ENCODE data around the gene ZNF423.

Gene ZNF423

GRCh38 chr16:49599704-49600103 lies 256.2 kb downstream of the ZNF423 start:
- DNase-seq (ENCODE audit: extremely low read depth, insufficient read length) = no peak
- H3K36me3 ChIP-seq (ENCODE audit: control insufficient read depth, insufficient read depth, low read length) = no peaks in the 10 kb centered on the region
- no peaks in the 10 kb centered on the region for H3K27me3 ChIP-seq (replicated peaks; ENCODE audit: control insufficient read depth, insufficient read depth, low read length)
- no peak overlapping the region for H3K4me3 ChIP-seq (replicated peaks; ENCODE audit: low read depth, low read length)
- TF ChIP-seq, protein P1, sequence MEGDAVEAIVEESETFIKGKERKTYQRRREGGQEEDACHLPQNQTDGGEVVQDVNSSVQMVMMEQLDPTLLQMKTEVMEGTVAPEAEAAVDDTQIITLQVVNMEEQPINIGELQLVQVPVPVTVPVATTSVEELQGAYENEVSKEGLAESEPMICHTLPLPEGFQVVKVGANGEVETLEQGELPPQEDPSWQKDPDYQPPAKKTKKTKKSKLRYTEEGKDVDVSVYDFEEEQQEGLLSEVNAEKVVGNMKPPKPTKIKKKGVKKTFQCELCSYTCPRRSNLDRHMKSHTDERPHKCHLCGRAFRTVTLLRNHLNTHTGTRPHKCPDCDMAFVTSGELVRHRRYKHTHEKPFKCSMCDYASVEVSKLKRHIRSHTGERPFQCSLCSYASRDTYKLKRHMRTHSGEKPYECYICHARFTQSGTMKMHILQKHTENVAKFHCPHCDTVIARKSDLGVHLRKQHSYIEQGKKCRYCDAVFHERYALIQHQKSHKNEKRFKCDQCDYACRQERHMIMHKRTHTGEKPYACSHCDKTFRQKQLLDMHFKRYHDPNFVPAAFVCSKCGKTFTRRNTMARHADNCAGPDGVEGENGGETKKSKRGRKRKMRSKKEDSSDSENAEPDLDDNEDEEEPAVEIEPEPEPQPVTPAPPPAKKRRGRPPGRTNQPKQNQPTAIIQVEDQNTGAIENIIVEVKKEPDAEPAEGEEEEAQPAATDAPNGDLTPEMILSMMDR (IDR thresholded peaks at IDR 0.05; ENCODE audit: insufficient read depth, low read length, poor library complexity, severe bottlenecking) = no peak

DNA sequence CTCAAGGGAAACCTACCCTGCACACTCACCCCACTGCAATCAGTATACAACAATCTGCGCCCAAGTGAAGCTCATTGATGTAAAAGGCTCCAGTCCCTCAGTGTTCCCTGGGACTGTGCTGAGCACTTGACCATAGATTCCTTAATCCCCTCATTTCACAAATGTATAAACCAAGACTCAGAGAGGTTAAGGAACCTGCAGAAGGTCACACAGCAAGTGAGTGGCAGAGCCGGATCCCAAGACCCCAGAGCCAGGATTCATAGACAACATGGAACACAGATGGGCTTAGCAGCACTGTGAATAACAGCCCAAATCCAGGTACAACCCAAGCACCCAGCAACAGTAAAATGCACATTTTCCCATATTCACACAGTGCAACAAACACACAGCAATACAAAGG lies 256.6 kb downstream of the ZNF423 start:
- no peak for DNase-seq (ENCODE audit: extremely low read depth, insufficient read length)
- Histone ChIP-seq H3K4me3 (replicated peaks; ENCODE audit: low read depth, low read length) (no peak overlapping the region), H3K36me3 (ENCODE audit: control insufficient read depth, insufficient read depth, low read length) (no peaks in the 10 kb centered on the region), H3K27me3 (replicated peaks; ENCODE audit: control insufficient read depth, insufficient read depth, low read length) (no peaks in the 10 kb centered on the region)
- TF ChIP-seq, protein P1 (IDR thresholded peaks at IDR 0.05; ENCODE audit: insufficient read depth, low read length, poor library complexity, severe bottlenecking) = no peak

DNA sequence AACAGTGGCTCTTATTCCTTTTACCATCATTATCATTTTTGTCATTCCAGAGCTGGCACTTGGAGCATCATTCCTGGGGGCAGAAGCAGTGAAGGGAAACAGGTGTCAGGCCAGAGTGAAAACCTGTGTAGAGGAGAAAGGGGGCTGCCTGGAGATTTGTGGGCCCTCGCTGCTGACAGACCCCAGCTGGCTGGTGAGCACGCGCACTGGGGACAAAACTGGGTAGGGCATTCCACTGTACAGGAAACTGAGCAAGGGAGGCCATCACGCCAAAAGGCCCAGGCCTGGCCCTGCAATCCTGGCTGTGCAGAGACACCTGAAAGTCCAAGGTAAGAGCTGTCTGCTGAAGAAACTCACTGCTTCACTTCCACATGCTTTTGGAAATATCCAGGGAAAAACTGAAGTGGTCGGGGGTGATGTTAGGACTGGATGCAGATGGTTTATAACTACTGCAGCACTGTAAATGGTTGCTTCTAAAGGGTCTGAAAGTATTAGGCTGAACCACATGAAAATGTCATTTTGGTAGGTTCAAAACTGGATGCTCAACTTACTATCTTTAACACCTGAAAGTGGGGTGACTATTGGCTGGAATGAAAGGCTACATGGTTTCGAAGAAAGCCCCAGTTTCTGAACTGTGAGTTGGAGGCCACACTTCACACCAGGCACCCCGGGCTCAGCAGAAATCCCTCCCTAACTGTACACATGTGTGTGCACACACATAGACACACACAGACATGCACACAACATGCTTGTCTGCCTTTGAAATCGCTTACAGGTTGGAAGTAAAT lies 257.3 kb downstream of the ZNF423 start:
- H3K27me3 ChIP-seq (replicated peaks; ENCODE audit: control insufficient read depth, insufficient read depth, low read length) = no peaks in the 10 kb centered on the region
- no peak overlapping the region for H3K4me3 ChIP-seq (replicated peaks; ENCODE audit: low read depth, low read length)
- no peaks in the 10 kb centered on the region for H3K36me3 ChIP-seq (ENCODE audit: control insufficient read depth, insufficient read depth, low read length)
- peak; percentile 40 for DNase-seq (ENCODE audit: extremely low read depth, insufficient read length)
- TF ChIP-seq, protein P1 (IDR thresholded peaks at IDR 0.05; ENCODE audit: insufficient read depth, low read length, poor library complexity, severe bottlenecking) = no peak

- DNase-seq (ENCODE audit: extremely low read depth, insufficient read length) = no peak
- Histone ChIP-seq H3K27me3 (replicated peaks; ENCODE audit: control insufficient read depth, insufficient read depth, low read length) (no peaks in the 10 kb centered on the region), H3K4me3 (replicated peaks; ENCODE audit: low read depth, low read length) (no peak overlapping the region), H3K36me3 (ENCODE audit: control insufficient read depth, insufficient read depth, low read length) (no peaks in the 10 kb centered on the region)
- TF ChIP-seq, protein P1 (IDR thresholded peaks at IDR 0.05; ENCODE audit: insufficient read depth, low read length, poor library complexity, severe bottlenecking) = no peak
Observed at GRCh38 chr16:49597796-49598195, 258.1 kb downstream of the ZNF423 start.

DNA sequence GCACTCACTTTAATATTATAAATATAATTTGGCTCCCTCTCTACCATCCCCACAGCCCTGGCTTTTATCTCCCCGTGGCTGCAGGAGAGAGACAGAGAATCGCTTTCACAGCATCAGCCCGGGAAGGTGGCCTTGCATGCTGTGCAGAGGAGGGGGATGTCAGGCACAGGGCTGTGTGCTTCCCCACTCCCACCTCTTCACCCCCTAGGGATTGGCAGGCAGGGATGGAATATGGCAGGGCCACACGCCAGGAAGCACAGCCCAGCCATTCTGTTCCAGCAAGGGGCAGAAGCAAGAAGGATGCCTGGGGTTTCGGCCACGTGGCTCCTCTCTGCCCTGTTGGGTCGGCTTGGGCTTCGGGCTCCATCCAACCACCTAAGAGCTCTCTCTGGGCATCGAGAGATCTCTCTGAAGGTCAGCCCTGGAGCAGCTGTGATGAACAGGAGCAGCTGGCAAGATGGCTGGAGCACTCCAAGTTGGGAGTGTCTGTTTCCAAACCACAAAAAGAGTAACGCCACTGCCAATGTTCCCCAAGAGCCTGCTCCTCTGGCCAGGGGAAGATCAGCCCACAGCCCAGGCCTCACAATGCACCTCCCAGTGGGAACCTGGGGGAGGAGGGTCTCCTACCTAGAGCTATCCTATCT lies 259.1 kb downstream of the ZNF423 start:
- Histone ChIP-seq H3K36me3 (ENCODE audit: control insufficient read depth, insufficient read depth, low read length) (no peaks in the 10 kb centered on the region), H3K27me3 (replicated peaks; ENCODE audit: control insufficient read depth, insufficient read depth, low read length) (no peaks in the 10 kb centered on the region), H3K4me3 (replicated peaks; ENCODE audit: low read depth, low read length) (no peak overlapping the region)
- TF ChIP-seq, protein P1 (IDR thresholded peaks at IDR 0.05; ENCODE audit: insufficient read depth, low read length, poor library complexity, severe bottlenecking) = no peak
- DNase-seq (ENCODE audit: extremely low read depth, insufficient read length) = no peak
